ENCODE measurements around the gene IL3RA.

IL3RA gene

DNA sequence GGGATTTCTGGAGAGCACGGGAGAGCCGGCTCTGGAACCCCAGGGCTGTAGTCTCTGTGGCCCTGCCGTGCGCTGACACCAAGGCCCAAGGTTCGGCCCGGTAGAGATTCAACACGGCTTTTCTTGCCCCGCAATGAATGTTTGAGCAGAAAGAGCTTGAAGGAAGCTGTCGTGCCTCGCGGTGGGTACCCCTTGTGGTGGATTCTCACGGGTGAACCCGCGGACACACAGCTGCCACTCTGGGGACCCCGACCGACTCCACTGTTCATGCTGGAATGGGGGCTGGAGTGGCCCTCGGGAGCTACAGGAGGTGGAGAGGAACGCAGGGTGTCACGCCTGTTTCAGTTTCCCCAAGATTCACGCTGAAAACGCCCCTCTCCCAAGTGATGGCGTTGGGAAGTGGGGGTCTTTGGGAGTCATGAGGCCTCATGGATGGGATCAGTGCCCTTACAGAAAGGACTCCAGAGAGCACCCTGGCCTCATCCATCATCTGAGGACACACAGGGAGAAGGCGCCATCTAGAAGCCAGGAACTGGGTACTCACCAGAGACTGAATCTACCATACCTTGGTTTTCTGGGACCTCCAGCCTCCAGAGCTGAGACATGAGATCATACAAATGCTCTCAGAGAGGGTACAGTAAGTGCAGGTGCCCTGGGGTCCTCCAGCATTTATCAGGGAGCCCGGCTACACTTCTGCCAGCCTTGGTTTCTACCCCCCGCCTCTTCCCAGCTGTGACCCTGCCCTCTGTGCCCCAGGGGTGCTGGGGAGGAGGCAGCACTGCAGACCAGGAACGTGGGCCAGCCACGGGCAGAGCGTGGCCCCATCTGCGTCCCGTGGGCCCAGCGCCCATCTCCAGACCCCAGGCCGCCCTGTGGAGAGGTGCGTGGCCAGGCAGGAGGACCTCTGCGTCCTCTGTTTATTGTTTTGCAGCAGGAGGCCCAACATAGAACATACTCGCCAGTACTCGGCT, 49.0 kb downstream of the IL3RA start:
- H3K36me3 ChIP-seq (ENCODE audit: control insufficient read depth, insufficient read depth, low read length) = peaks cover 72% of the 10 kb centered on the region
- H3K9ac ChIP-seq (ENCODE audit: low read depth, low read length) = no peak overlapping the region
- H3K4me3 ChIP-seq (ENCODE audit: low read depth, low read length) = no peak overlapping the region
- 0 out of 2 replicates have a peak, but pooled peaks cover 2% of the 10 kb centered on the region for H3K4me1 ChIP-seq (ENCODE audit: control insufficient read depth, insufficient read depth, low read length)
- H3K27me3 ChIP-seq (ENCODE audit: control insufficient read depth, insufficient read depth, low read length) = no peaks in the 10 kb centered on the region
- no peaks in the 10 kb centered on the region for H3K9me3 ChIP-seq (ENCODE audit: control insufficient read depth, insufficient read depth, low read length)
- H3K27ac ChIP-seq (ENCODE audit: low read depth, low read length) = no peak overlapping the region

DNA sequence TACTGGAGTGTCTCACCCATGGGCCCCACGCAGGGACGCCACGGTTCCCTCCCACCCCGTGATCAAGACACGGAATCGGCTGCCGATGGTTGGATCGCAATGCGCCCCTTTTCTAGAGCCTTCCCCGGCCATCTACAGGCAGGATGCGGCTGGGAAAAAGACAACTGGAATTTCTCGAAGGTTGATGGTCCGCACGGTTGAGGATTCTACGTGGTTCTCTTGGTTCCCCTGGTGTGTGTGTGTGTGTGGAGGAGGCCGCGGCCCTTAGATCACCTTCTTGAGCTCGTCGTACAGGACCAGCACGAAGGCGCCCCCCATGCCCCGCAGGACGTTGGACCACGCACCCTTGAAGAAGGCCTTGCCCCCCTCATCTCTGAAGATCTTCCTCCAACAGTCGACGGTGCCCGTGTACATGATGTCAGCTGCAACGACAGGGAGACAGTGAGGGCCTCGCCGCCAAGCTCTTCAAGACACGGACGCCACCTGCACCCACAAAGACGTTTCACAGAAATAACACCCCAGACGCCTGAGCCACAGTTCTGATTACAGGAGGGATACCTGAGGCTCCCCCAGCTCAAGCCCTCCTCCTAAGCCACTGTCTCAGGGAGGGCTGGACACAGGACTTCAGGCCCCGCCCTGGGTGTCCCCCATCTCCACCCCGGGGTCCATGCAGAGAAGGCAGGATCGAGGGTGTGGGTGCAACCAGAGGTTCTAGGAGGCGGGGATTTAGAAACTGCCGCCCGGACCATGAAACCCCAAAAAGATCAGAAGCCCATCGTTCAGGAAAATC, 49.9 kb downstream of the IL3RA start:
- Histone ChIP-seq H3K27me3 (ENCODE audit: control insufficient read depth, insufficient read depth, low read length) (no peaks in the 10 kb centered on the region), H3K4me1 (ENCODE audit: control insufficient read depth, insufficient read depth, low read length) (0 out of 2 replicates have a peak, but pooled peaks cover 2% of the 10 kb centered on the region), H3K9ac (ENCODE audit: low read depth, low read length) (no peak overlapping the region), H3K36me3 (ENCODE audit: control insufficient read depth, insufficient read depth, low read length) (peaks cover 79% of the 10 kb centered on the region), H3K27ac (ENCODE audit: low read depth, low read length) (no peak overlapping the region), H3K9me3 (ENCODE audit: control insufficient read depth, insufficient read depth, low read length) (no peaks in the 10 kb centered on the region), H3K4me3 (ENCODE audit: low read depth, low read length) (no peak overlapping the region)

DNA sequence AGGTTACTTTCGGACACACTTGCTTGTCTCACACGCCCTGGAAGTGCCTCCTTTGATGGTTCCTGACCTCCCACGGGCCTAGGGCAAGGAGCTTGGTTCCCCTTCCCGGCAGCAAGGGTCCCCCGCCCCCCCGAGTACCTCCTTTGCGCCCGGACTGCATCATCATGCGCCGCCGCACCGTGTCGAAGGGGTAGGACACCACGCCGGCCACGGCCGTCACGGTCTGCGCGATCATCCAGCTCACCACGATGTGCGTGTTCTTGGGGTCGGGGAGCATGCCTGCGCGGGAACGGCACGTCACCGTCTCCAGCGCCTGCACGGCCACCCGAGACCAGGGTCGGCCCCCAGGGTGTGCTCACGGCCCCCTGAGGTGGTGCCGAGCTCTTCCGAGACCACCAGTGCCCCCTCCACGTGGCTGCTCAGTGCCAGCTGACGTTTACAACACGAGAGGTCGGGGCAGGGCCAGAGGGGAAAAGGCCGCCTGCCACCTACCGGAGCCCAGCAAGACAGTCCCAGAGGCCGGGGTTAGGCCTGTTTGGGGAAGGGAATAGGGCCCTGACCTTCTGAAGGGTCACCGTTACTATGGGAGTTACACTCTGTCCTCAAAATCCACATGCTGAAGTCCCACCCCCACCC, 50.7 kb downstream of the IL3RA start:
- peaks cover 79% of the 10 kb centered on the region for H3K36me3 ChIP-seq (ENCODE audit: control insufficient read depth, insufficient read depth, low read length)
- H3K9me3 ChIP-seq (ENCODE audit: control insufficient read depth, insufficient read depth, low read length) = no peaks in the 10 kb centered on the region
- no peaks in the 10 kb centered on the region for H3K27me3 ChIP-seq (ENCODE audit: control insufficient read depth, insufficient read depth, low read length)
- peak overlapping the region; percentile 12 for H3K27ac ChIP-seq (ENCODE audit: low read depth, low read length)
- no peak overlapping the region for H3K4me3 ChIP-seq (ENCODE audit: low read depth, low read length)
- H3K9ac ChIP-seq (ENCODE audit: low read depth, low read length) = no peak overlapping the region
- H3K4me1 ChIP-seq (ENCODE audit: control insufficient read depth, insufficient read depth, low read length) = 0 out of 2 replicates have a peak, but pooled peaks cover 1% of the 10 kb centered on the region

DNA sequence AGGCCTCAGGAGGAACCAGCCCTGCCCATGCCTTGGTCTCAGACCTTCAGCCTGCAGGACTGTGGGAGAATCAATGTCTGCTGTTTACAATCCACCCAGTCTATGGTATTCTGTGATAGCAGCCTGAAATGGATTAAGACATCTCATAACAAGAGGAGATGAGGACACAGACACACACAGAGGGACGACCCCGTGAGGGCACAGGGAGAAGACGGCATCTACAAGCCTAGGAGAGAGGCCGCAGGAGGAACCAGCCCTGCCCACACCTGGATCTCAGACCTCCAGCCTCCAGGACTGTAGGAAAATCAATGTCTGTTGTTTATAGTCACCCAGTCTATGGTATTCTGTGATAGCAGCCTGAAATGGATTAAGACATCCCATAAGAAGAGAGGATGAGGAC, 52.1 kb downstream of the IL3RA start:
- Histone ChIP-seq H3K27me3 (ENCODE audit: control insufficient read depth, insufficient read depth, low read length) (no peaks in the 10 kb centered on the region), H3K27ac (ENCODE audit: low read depth, low read length) (no peak overlapping the region), H3K4me1 (ENCODE audit: control insufficient read depth, insufficient read depth, low read length) (no peaks in the 10 kb centered on the region), H3K4me3 (ENCODE audit: low read depth, low read length) (no peak overlapping the region), H3K9me3 (ENCODE audit: control insufficient read depth, insufficient read depth, low read length) (no peaks in the 10 kb centered on the region), H3K9ac (ENCODE audit: low read depth, low read length) (no peak overlapping the region), H3K36me3 (ENCODE audit: control insufficient read depth, insufficient read depth, low read length) (peaks cover 74% of the 10 kb centered on the region)

DNA sequence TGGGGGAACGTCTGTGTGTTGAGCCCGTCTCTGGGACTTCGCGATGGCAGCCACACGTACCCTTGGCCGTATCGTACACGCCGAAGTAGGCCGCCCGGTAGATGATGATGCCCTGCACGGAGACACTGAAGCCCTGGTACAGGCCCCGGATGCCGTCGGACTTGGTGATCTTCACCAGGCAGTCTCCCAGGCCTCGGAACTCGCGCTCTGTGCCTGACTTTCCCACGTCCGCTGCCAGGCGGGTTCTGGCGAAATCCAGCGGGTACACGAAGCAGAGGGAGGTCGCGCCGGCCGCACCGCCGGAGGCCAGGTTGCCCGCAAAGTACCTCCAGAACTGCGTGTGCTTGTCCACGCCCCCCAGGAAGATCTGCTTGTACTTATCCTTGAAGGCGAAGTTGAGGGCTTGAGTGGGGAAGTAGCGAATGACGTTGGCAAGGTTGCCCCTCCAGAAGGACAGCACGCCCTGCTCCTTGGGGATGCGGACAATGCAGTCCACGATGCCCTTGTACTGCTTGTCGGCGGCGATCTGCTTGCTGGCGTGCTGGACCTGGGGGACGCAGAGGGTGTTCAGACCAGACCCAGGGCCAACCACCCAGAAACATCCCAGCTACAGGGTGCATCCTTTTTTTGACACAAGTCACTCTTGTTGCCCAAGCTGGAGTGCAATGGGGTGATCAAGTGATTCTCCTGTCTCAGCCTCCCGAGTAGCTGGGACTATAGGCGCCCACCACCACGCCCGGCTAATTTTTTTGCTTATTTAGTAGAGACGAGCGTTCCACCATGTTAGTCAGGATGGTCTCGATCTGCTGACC, 52.8 kb downstream of the IL3RA start:
- no peaks in the 10 kb centered on the region for H3K27me3 ChIP-seq (ENCODE audit: control insufficient read depth, insufficient read depth, low read length)
- no peak overlapping the region for H3K9ac ChIP-seq (ENCODE audit: low read depth, low read length)
- H3K9me3 ChIP-seq (ENCODE audit: control insufficient read depth, insufficient read depth, low read length) = no peaks in the 10 kb centered on the region
- peaks cover 68% of the 10 kb centered on the region for H3K36me3 ChIP-seq (ENCODE audit: control insufficient read depth, insufficient read depth, low read length)
- H3K4me3 ChIP-seq (ENCODE audit: low read depth, low read length) = no peak overlapping the region
- no peaks in the 10 kb centered on the region for H3K4me1 ChIP-seq (ENCODE audit: control insufficient read depth, insufficient read depth, low read length)
- H3K27ac ChIP-seq (ENCODE audit: low read depth, low read length) = no peak overlapping the region

DNA sequence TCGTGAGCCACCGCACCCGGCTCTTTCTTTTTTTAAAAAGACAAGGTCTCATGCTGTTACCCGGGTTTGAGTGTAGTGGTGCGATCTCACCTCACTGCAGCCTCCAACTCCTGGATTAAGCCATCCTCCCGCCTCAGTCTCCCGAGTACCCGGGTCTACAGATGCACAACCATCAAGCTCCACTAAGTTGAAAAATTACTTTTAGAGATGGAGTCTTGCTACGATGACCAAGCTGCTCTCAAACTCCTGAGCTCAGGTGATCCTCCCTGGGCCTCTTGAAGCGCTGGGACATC, 53.4 kb downstream of the IL3RA start:
- H3K27me3 ChIP-seq (ENCODE audit: control insufficient read depth, insufficient read depth, low read length) = no peaks in the 10 kb centered on the region
- H3K9ac ChIP-seq (ENCODE audit: low read depth, low read length) = no peak overlapping the region
- H3K36me3 ChIP-seq (ENCODE audit: control insufficient read depth, insufficient read depth, low read length) = peaks cover 67% of the 10 kb centered on the region
- peak overlapping the region; percentile 22 for H3K27ac ChIP-seq (ENCODE audit: low read depth, low read length)
- no peak overlapping the region for H3K4me3 ChIP-seq (ENCODE audit: low read depth, low read length)
- no peaks in the 10 kb centered on the region for H3K9me3 ChIP-seq (ENCODE audit: control insufficient read depth, insufficient read depth, low read length)
- no peaks in the 10 kb centered on the region for H3K4me1 ChIP-seq (ENCODE audit: control insufficient read depth, insufficient read depth, low read length)

DNA sequence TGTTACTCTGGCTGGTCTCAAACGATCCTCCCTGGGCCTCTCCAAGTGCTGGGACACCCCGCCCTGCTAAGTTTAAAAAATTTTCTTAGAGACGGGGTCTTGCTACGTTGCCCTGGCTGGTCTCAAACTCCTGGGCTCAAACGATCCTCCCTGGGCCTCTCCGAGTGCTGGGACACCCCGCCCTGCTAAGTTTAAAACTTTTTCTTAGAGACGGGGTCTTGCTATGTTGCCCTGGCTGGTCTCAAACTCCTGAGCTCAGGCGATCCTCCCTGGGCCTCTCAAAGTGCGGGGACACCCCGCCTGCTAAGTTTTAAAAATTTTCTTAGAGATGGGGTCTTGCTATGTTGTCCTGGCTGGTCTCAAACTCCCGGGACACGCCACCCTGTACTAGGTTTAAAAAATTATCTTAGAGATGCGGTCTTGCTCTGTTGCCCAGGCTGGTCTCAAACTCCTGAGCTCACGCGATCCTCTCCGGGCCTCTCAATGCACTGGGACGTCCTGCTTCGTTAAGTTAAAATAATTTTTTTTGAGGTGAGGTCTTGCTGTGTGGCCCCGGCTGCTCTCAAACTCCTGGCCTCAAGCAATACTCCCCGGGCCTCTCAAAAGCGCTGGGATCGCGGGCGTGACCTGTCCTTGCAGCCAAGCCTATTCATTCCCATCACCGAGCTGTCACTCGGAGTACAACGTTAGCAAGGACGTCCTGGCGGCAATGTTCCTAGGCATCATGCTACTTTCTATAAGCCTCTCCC, 54.2 kb downstream of the IL3RA start:
- peak overlapping the region; percentile 100 for H3K27ac ChIP-seq (ENCODE audit: low read depth, low read length)

DNA sequence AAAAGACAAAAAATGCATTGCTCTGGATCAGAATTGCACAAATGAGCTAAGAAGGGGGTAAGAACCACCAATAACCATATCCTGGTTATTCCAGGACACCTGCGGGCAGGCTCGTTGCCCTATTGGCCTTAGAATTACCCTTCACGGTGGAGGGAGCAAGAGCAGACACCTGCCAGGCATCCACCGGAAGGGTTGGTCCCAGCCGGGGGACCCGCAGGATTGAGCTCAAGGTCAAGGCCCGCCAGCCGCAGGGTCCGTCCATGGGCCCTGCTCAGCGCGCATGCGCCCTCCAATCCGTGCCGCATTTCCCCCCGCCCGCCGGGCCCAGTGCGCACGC, 54.8 kb downstream of the IL3RA start:
- Histone ChIP-seq H3K4me1 (ENCODE audit: control insufficient read depth, insufficient read depth, low read length) (no peaks in the 10 kb centered on the region), H3K36me3 (ENCODE audit: control insufficient read depth, insufficient read depth, low read length) (peaks cover 67% of the 10 kb centered on the region), H3K27me3 (ENCODE audit: control insufficient read depth, insufficient read depth, low read length) (no peaks in the 10 kb centered on the region), H3K9me3 (ENCODE audit: control insufficient read depth, insufficient read depth, low read length) (no peaks in the 10 kb centered on the region), H3K27ac (ENCODE audit: low read depth, low read length) (peak overlapping the region; percentile 100), H3K4me3 (ENCODE audit: low read depth, low read length) (peak overlapping the region; percentile 99), H3K9ac (ENCODE audit: low read depth, low read length) (peak overlapping the region; percentile 100)

More for the DNA sequence above, 54.2 kb downstream of the IL3RA start:
- H3K9me3 ChIP-seq (ENCODE audit: control insufficient read depth, insufficient read depth, low read length) = no peaks in the 10 kb centered on the region
- H3K4me1 ChIP-seq (ENCODE audit: control insufficient read depth, insufficient read depth, low read length) = no peaks in the 10 kb centered on the region
- H3K27me3 ChIP-seq (ENCODE audit: control insufficient read depth, insufficient read depth, low read length) = no peaks in the 10 kb centered on the region
- H3K36me3 ChIP-seq (ENCODE audit: control insufficient read depth, insufficient read depth, low read length) = peaks cover 67% of the 10 kb centered on the region
- peak overlapping the region; percentile 100 for H3K9ac ChIP-seq (ENCODE audit: low read depth, low read length)
- H3K4me3 ChIP-seq (ENCODE audit: low read depth, low read length) = peak overlapping the region; percentile 99

DNA sequence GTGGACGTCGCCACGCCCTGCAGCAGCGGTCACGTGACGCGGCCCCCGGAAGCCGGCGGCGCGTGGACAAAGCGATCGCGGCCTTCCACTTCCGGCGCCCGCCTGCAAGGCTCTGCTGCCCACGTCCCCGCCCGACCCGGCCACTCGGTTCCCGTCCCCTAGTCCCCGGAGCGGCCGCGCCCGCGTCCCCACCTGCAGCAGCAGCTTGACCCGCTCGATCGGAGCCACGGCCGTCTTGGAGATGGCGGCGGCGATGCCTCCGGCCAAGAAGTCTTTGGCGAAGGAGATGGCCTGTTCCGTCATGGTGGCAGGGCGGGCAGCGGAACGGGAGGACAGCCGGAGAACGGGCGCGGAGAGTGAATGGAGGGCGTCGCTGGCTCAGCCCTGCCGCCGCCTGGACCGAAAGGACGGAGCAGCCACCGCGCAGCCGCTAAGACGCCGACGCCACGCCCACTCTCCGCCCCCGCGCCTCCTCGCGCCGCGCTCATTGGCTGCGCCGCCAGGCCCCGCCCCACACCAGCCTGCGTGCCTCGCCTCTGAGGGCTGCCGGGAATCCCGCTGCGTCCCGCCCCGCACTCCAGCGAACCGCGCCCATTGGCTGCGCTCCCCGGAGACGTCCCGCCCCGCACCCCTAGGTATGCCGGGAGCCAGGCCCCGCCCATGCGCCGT, 55.3 kb downstream of the IL3RA start, which contains the start of gene SLC25A6:
Gene SLC25A6, minus strand, starts transcription at position 407 of the 669 bp plus-strand sequence. Its CDS starts 104 bp downstream, at position 303.
- Histone ChIP-seq H3K36me3 (ENCODE audit: control insufficient read depth, insufficient read depth, low read length) (peaks cover 67% of the 10 kb centered on the region), H3K4me3 (ENCODE audit: low read depth, low read length) (peak within 1 kb of the TSS; percentile 99), H3K27ac (ENCODE audit: low read depth, low read length) (peak within 1 kb of the TSS; percentile 100), H3K27me3 (ENCODE audit: control insufficient read depth, insufficient read depth, low read length) (no peaks in the 10 kb centered on the region), H3K4me1 (ENCODE audit: control insufficient read depth, insufficient read depth, low read length) (no peaks in the 10 kb centered on the region), H3K9me3 (ENCODE audit: control insufficient read depth, insufficient read depth, low read length) (no peaks in the 10 kb centered on the region), H3K9ac (ENCODE audit: low read depth, low read length) (peak within 1 kb of the TSS; percentile 100)

Data from HUES48 (cell line).